GM18858 (cell line): ENCODE data around the gene SNX12.

Experiments
- ATAC-seq: cut with Tn5 transposase; IDR thresholded peaks from one replicate; pipeline ENCODE4 v1.9.1; 2021; ENCODE audit not compliant: unreplicated experiment

The SNX12 gene

GRCh38 chrX:71068044-71068918, at the start of gene SNX12:
Gene SNX12 (minus strand): TSS chrX:71068334. CDS start chrX:71068306, 28 bp downstream.
- ATAC-seq = peak; percentile 96

DNA sequence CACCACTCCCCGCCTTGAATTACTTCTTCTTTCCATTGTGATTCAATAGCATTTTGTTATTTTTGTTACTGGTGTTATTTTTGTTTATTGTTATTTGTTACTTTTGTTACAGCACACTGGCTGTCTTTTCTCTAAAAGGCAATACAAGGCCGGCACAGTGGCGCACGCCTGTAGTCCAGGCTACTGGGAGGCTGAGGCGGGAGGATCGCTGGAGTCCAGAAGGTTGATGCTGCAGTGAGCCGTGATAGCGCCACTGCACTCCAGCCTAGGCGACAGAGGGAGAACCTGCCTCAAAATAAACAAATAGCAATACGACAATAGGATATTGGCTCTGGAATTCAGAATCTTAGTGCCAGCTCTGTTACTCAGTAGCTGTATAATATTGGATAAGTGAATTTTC, 49.2 kb upstream of the SNX12 start:
- ATAC-seq = no peak

GRCh38 chrX:71111921-71112431, 43.8 kb upstream of the SNX12 start:
- peak; percentile 8 for ATAC-seq

- ATAC-seq = peak; percentile 83
These were observed 43.2 kb upstream of the SNX12 start, which contains the start of gene IL2RG for GRCh38 chrX:71111141-71111843. Gene IL2RG (minus strand): TSS chrX:71111577. CDS start chrX:71111539, 38 bp downstream.

DNA sequence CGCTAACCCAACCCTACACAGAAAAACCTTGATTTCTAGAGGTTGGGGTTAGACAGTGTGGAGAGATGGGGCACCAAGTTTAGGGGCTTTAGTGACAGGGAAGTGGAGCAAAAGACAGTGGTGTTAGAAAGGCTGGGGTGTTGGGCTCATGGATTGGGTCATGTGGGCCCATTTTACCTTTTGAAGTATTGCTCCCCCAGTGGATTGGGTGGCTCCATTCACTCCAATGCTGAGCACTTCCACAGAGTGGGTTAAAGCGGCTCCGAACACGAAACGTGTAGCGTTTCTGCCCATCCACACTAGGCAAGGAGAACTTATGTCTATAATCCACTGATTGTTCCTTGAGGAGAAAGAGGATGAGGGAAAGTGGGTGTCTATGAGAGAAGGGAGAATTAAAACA, 40.9 kb upstream of the SNX12 start:
- no peak for ATAC-seq

- ATAC-seq = no peak
These were observed 39.7 kb upstream of the SNX12 start for GRCh38 chrX:71107762-71108360.

- no peak for ATAC-seq
These were observed 39.1 kb upstream of the SNX12 start for GRCh38 chrX:71107245-71107644.

DNA sequence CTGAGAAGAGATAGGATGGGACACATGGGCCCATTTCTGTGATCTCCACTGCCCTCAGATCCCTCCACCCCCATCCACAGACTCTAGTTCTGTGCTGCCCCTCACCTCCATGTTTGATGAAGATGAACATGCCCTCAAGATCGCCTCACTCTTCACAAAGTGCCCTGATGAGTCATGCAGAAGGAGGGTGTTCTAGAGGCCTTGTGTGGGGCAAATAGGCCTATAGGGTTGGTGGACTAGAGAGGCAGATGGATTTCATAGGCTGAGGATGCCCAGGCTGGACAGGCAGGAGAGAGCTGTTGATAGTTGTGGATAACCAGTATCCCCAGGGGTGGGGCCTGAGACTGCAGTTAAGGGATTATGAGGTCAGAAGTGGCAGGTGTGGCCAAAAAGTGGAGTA, 38.3 kb upstream of the SNX12 start, which contains the start of gene CXorf65:
Gene CXorf65 (minus strand): TSS at position 314 of the 400 bp plus-strand sequence. CDS start 184 bp downstream, at position 130.
- ATAC-seq = no peak

DNA sequence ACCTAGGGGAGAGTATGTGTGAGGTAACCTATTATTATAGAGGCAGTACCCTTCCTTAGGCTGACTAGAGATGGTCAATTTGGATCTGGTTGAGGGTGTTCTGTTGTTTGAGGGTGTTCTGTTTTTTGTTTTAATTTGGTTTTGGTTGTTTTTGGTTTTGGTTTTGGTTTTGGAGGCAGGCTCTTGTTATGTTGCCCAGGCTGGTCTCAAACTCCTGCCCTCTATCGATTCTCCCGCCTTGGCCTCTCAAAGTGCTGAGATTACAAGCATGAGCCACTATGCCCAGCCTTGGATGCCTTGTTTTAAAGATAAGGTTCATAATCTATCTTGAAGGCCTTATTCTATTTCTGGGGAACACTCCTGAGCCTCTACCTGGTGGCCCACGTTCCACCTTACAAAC, 37.5 kb upstream of the SNX12 start:
- no peak for ATAC-seq

DNA sequence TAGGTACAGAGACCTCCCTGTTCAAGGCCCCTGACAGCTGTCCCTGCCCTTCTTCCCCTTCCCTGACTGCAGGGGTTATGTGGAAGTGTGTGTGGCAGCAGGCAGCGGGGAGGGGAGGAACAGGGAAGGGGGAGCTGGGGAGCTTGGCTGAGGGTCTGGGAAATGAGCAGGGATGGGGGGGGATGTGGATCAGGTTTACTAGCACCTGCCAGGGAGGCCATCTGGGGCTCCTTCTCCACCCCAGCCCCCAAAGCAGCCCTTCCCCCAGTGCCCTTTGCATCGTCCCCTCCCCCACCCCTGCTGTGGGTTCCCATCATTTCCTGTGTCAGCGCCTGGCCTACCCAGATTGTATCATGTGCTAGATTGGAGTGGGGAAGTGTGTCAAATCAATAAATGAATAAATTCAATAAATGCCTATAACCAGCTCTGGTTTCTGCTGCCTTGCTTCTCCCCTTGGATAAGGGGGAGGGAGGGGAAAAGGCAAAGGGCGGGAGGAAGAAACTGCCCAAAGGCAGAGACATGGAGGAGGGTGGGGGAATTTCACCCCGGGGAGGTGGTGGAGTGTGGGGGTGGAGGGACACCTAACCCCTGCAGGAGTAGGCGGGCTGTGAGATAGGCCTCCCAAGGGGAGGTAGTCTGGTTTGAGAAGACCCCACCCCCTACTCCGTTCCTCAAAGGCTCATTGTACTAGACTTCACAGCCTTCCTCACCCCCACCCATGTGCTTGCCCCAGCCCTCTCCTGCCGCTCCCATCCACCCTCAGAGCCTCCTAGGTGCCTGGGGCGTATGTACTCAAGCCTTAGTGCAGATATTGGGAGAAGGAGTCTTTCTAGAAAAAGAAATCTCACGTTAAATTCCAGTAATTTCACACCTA, 35.2 kb upstream of the SNX12 start:
- ATAC-seq = no peak

DNA sequence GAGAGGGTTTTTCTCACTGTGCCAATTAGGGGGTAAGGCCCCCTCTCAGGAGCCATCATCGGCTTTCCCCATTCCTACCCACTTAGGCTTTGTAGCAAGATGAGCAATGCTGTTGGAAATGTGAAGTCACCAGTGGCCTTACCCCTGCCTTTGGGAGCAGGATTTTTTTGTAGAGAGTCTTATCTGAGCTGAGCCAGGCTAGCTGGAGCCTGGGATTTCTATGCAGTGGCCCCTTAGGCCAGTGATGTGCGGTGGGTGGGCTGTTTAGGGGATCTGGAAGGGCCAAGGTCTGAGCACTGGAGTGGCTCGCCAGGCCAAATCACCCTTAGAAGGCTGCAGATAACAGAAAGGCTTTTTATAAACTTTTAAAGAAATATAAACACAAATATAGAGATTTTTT, 34.2 kb upstream of the SNX12 start:
- ATAC-seq = no peak

GRCh38 chrX:71100581-71101505, 32.7 kb upstream of the SNX12 start:
- ATAC-seq = no peak

- no peak for ATAC-seq
These were observed 31.6 kb upstream of the SNX12 start for GRCh38 chrX:71099736-71100135.

DNA sequence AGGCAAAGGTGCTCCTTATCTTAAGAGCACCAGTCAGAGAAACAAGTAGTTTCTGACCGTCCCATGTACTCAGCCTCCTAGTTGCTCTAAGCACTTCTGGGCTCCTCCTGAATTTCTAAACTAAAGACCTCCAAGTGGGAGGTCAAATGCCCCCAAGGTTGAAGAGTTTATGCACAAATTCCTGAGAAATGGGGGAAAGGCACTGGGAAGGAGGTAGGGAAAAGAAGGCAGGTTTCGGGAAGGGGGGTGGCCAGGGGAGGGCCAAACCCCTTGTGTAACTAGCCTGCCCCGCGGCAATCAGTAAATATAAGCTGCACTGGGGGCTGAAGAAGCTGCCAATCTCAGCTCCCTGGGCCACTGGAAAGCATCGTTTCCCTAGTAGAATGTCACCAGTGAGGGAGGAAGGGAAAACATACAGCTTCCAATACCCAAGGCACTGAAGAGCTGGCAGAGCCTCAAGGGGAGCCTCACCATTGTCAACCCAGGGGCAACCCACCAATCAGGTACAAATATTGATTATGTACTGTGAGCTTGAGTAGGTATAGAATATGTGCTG, 30.9 kb upstream of the SNX12 start:
- no peak for ATAC-seq

DNA sequence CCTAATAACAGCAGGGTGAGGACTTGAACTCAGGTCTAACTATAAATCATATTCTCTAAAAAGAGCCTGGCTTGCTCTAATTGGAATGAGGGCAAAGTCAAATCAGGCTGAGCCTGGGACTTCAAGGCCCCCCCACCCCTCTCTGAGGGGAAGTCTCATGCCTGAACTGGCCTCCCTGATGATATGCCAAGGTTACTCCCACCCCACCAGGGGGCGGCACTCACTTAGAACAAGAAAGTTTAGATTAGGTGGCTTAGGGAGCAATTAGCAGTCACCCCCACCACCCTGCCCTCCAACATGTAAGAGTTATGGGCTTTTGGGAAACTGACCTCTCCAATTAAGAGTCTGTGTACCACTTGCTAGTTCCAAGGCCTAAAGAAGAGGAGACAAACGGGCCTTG, 30.2 kb upstream of the SNX12 start:
- no peak for ATAC-seq

- ATAC-seq = no peak
These were observed 28.6 kb upstream of the SNX12 start for GRCh38 chrX:71096760-71097032.

- ATAC-seq = no peak
These were observed 28.0 kb upstream of the SNX12 start for GRCh38 chrX:71095981-71096759.

DNA sequence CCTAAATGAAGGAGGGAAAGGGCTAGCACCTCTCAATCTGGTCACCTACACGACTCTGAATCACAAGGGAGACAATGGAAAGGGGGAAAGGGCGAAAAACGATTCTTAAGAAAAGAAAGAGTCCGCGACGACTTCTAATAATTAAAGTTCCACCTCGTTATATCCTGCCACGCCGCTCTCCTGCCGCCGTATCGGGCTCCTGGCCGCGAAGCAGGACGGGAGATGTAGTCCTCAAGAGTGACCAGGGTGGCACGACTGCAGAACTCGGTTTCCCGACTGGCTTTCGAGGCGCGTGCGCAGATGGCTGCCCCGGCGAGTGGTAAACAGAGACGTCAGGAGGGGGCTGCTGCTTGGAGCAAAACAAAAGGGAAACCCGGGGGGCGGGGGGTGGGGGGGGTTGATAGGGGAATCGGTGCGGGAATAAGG, 27.4 kb upstream of the SNX12 start, which contains the start of gene FOXO4:
Gene FOXO4 (plus strand): TSS at position 297 of the 426 bp plus-strand sequence. CDS start 678 bp downstream, outside the sequence.
- peak; percentile 84 for ATAC-seq
